ENCODE results near the gene ETV5.

DNA sequence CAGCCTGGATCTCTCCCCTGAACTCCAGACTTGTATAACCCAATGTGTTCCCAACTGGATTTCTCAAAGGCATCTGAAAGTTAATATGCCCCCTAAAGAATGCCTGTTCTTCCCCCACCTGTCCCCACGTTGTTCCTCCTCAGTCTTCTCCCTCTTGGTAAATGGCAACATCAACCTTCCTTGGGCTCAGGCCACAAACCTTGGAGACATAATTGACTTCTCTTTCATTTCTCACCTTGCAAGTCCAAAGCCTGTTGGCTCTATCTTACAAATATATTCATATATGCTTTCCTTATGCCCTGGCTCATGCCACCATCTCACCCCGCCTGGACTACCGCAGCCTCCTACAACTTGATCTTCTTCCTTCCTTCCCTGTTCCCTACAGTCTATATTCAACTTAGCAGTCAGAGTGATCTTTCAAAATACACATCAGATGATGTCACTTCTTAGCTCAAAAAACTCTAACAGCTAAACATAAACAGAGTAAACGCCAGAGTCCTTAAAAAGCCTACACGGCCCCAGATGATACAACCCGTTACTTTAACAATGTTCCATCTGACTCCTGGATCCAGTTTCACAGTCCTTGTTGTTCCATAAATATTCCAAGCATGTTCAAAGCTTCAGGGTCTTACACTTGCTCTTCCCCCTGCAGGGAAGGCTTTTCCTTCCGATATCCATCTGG, 66.2 kb downstream of the ETV5 start:
- no peak for TF ChIP-seq EZH2phosphoT487 (conservative IDR thresholded peaks at IDR 0.05; ENCODE audit: low read length)
- TF ChIP-seq, protein P1, sequence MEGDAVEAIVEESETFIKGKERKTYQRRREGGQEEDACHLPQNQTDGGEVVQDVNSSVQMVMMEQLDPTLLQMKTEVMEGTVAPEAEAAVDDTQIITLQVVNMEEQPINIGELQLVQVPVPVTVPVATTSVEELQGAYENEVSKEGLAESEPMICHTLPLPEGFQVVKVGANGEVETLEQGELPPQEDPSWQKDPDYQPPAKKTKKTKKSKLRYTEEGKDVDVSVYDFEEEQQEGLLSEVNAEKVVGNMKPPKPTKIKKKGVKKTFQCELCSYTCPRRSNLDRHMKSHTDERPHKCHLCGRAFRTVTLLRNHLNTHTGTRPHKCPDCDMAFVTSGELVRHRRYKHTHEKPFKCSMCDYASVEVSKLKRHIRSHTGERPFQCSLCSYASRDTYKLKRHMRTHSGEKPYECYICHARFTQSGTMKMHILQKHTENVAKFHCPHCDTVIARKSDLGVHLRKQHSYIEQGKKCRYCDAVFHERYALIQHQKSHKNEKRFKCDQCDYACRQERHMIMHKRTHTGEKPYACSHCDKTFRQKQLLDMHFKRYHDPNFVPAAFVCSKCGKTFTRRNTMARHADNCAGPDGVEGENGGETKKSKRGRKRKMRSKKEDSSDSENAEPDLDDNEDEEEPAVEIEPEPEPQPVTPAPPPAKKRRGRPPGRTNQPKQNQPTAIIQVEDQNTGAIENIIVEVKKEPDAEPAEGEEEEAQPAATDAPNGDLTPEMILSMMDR (IDR thresholded peaks at IDR 0.05; ENCODE audit: insufficient read depth, low read length, poor library complexity, severe bottlenecking) = no peak

Data from SU-DHL-6 (cell line).